SK-N-SH treated with all-trans-retinoic acid at 6 μM for 48 hours (cell line): ENCODE data around the gene TPRN.
A peak's percentile ranks its signal among the peaks of the same experiment; 100 is the strongest.

ENCODE experiments used
- ATAC-seq: fragments of 200-7000 bp; cut with Tn5 transposase; 3 replicates; pipeline ENCODE4 v1.9.1; 2020; ENCODE audit warnings: mild to moderate bottlenecking, moderate library complexity
- ARNTL ChIP-seq: fragments of 450-650 bp; formaldehyde crosslinking; IDR thresholded peaks from 2 replicates; pipeline ENCODE4 v1.5.0; 2020; ENCODE audit warnings: low read depth, mild to moderate bottlenecking, moderate library complexity, borderline replicate concordance
- BACH2 ChIP-seq: fragments of 250-450 bp; sonication (Bioruptor Pico); IDR thresholded peaks from 2 replicates; pipeline ENCODE4 v1.9.0; 2021; ENCODE audit warnings: mild to moderate bottlenecking, borderline replicate concordance
- CREB5 ChIP-seq: fragments of 250-450 bp; sonication (Bioruptor Pico); IDR thresholded peaks from 2 replicates; pipeline ENCODE4 v1.5.1; 2020; ENCODE audit warnings: low read depth, mild to moderate bottlenecking, moderate library complexity
- CSRNP3 ChIP-seq: fragments of 250-450 bp; sonication (Bioruptor Pico); IDR thresholded peaks from 2 replicates; pipeline ENCODE4 v1.5.1; 2021; ENCODE audit warnings: mild to moderate bottlenecking, moderate library complexity
- ESRRG ChIP-seq: fragments of 250-450 bp; sonication (Bioruptor Pico); IDR thresholded peaks from 2 replicates; pipeline ENCODE4 v1.6.1; 2021; ENCODE audit warnings: mild to moderate bottlenecking
- GLIS3 ChIP-seq: fragments of 250-450 bp; sonication (Bioruptor Pico); IDR thresholded peaks from 2 replicates; pipeline ENCODE4 v1.5.0; 2020; ENCODE audit warnings: mild to moderate bottlenecking, moderate library complexity
- ISL1 ChIP-seq: fragments of 250-450 bp; sonication (Bioruptor Pico); IDR thresholded peaks from 2 replicates; pipeline ENCODE4 v2.1.2; 2022; ENCODE audit warnings: mild to moderate bottlenecking, moderate library complexity
- PATZ1 ChIP-seq: fragments of 250-450 bp; sonication (Bioruptor Pico); IDR thresholded peaks from 2 replicates; pipeline ENCODE4 v1.8.0; 2020; ENCODE audit warnings: mild to moderate bottlenecking, moderate library complexity, borderline replicate concordance
- POU6F1 ChIP-seq: fragments of 250-450 bp; sonication (Bioruptor Pico); IDR thresholded peaks from 2 replicates; pipeline ENCODE4 v1.8.0; 2021; ENCODE audit warnings: low read depth, mild to moderate bottlenecking, moderate library complexity, borderline replicate concordance
- PPARA ChIP-seq: fragments of 250-450 bp; sonication (Bioruptor Pico); IDR thresholded peaks from 2 replicates; pipeline ENCODE4 v1.5.0; 2020; ENCODE audit warnings: mild to moderate bottlenecking, borderline replicate concordance
- RARB ChIP-seq: fragments of 250-450 bp; sonication (Bioruptor Pico); IDR thresholded peaks from 2 replicates; pipeline ENCODE4 v1.8.0; 2021; ENCODE audit warnings: mild to moderate bottlenecking, moderate library complexity
- SNAI2 ChIP-seq: fragments of 250-450 bp; sonication (Bioruptor Pico); IDR thresholded peaks from 2 replicates; pipeline ENCODE4 v1.5.0; 2020; ENCODE audit warnings: mild to moderate bottlenecking, moderate library complexity
- TCF4 ChIP-seq: fragments of 250-450 bp; sonication (Bioruptor Pico); IDR thresholded peaks from 2 replicates; pipeline ENCODE4 v1.8.0; 2021; ENCODE audit warnings: mild to moderate bottlenecking, moderate library complexity, borderline replicate concordance
- TOX ChIP-seq: fragments of 250-450 bp; sonication (Bioruptor Pico); IDR thresholded peaks from 2 replicates; pipeline ENCODE4 v1.8.0; 2021; ENCODE audit warnings: mild to moderate bottlenecking, moderate library complexity, borderline replicate concordance
- TSHZ2 ChIP-seq: fragments of 250-450 bp; sonication (Bioruptor Pico); IDR thresholded peaks from 2 replicates; pipeline ENCODE4 v1.5.0; 2020; ENCODE audit warnings: mild to moderate bottlenecking, moderate library complexity
- ZC3H10 ChIP-seq: fragments of 250-450 bp; sonication (Bioruptor Pico); IDR thresholded peaks from 2 replicates; pipeline ENCODE4 v1.5.1; 2021; ENCODE audit warnings: mild to moderate bottlenecking, moderate library complexity
- ZFP30 ChIP-seq: fragments of 450-650 bp; formaldehyde crosslinking; IDR thresholded peaks from 2 replicates; pipeline ENCODE4 v1.5.0; 2022; ENCODE audit warnings: mild to moderate bottlenecking, moderate library complexity
- ZNF565 ChIP-seq: fragments of 450-650 bp; formaldehyde crosslinking; conservative IDR thresholded peaks from 2 replicates; pipeline ENCODE4 v1.5.0; 2020; ENCODE audit warnings: low read depth, mild to moderate bottlenecking, moderate library complexity
- ZNF8 ChIP-seq: fragments of 450-650 bp; formaldehyde crosslinking; IDR thresholded peaks from 2 replicates; pipeline ENCODE4 v1.5.0; 2020; ENCODE audit warnings: mild to moderate bottlenecking, moderate library complexity

The TPRN gene

GRCh38 chr9:137169896-137170358 is 30.6 kb downstream of the TPRN start, which contains the start of gene LRRC26 (continued):
- TF ChIP-seq CSRNP3 (CRISPR knock-in tag), result no peak
- TF ChIP-seq ZNF565 (CRISPR knock-in tag), result no peak
- no peak for TF ChIP-seq GLIS3
- no peak for TF ChIP-seq ZNF8 (CRISPR knock-in tag)
- no peak for TF ChIP-seq PPARA (CRISPR knock-in tag)
- TF ChIP-seq ZC3H10 (CRISPR knock-in tag), result no peak
- TF ChIP-seq ISL1, result no peak

- no peak for TF ChIP-seq ZFP30 (CRISPR knock-in tag)
- no peak for TF ChIP-seq ZNF565 (CRISPR knock-in tag)
- no peak for TF ChIP-seq TSHZ2 (CRISPR knock-in tag)
- no peak for TF ChIP-seq GLIS3
- TF ChIP-seq ESRRG (CRISPR knock-in tag), result no peak
- TF ChIP-seq CSRNP3 (CRISPR knock-in tag), result no peak
- TF ChIP-seq TCF4 (CRISPR knock-in tag), result no peak
- TF ChIP-seq RARB (CRISPR knock-in tag), result no peak
- no peak for TF ChIP-seq BACH2 (CRISPR knock-in tag)
- TF ChIP-seq POU6F1 (CRISPR knock-in tag), result no peak
- no peak for TF ChIP-seq ZNF8 (CRISPR knock-in tag)
- peak; percentile 11; the same call in 2 of the 3 replicates for ATAC-seq
These were observed 31.4 kb downstream of the TPRN start for GRCh38 chr9:137168904-137169856.

GRCh38 chr9:137168573-137168903 is 32.0 kb downstream of the TPRN start:
- no peak for ATAC-seq
- TF ChIP-seq CREB5, result no peak
- TF ChIP-seq ARNTL (CRISPR knock-in tag), result no peak
- TF ChIP-seq PATZ1 (CRISPR knock-in tag), result no peak
- no peak for TF ChIP-seq ZNF8 (CRISPR knock-in tag)
- no peak for TF ChIP-seq CSRNP3 (CRISPR knock-in tag)
- no peak for TF ChIP-seq GLIS3
- no peak for TF ChIP-seq ZFP30 (CRISPR knock-in tag)
- no peak for TF ChIP-seq SNAI2 (CRISPR knock-in tag)
- no peak for TF ChIP-seq TSHZ2 (CRISPR knock-in tag)
- TF ChIP-seq PPARA (CRISPR knock-in tag), result no peak
- TF ChIP-seq ZNF565 (CRISPR knock-in tag), result no peak
- no peak for TF ChIP-seq ZC3H10 (CRISPR knock-in tag)
- TF ChIP-seq TOX (CRISPR knock-in tag), result no peak
- no peak for TF ChIP-seq TCF4 (CRISPR knock-in tag)
- no peak for TF ChIP-seq RARB (CRISPR knock-in tag)
